HepG2 (cell line): Measurements from ENCODE around the gene GHRL. TPM values are rescaled to one million over a fixed set of nuclear protein-coding genes. Genes with fewer than 3 reads are reported as not detected.

Experiments used
- GATAD2A ChIP-seq: IDR thresholded peaks from 2 replicates; pipeline ENCODE4 v1.6.1; 2016
- HMGXB3 ChIP-seq: sonication (generic); formaldehyde crosslinking; IDR thresholded peaks from 2 replicates; pipeline ENCODE4 v1.4.0; 2020; ENCODE audit warnings: missing genetic modification reagents, borderline replicate concordance
- HNF1B ChIP-seq: sonication (generic); formaldehyde crosslinking; IDR thresholded peaks from 2 replicates; pipeline ENCODE4 v1.5.1; 2020; ENCODE audit warnings: mild to moderate bottlenecking, moderate library complexity, missing genetic modification reagents
- HNRNPLL ChIP-seq: fragments of 200-400 bp; formaldehyde crosslinking; IDR thresholded peaks from 2 replicates; pipeline ENCODE4 v1.6.1; 2017; ENCODE audit warnings: mild to moderate bottlenecking, low read depth, low read length; ENCODE audit not compliant: poor library complexity, severe bottlenecking
- MIER2 ChIP-seq: IDR thresholded peaks from 2 replicates; pipeline ENCODE4 v1.6.1; 2016; ENCODE audit warnings: missing biosample characterization, missing genetic modification reagents
- RARA ChIP-seq: IDR thresholded peaks from 2 replicates; pipeline ENCODE4 v1.6.1; 2016; ENCODE audit warnings: missing genetic modification reagents, missing compliant biosample characterization
- RNF2 ChIP-seq: fragments of 450-650 bp; conservative IDR thresholded peaks from 2 replicates; pipeline ENCODE4 v1.6.1; 2016; ENCODE audit warnings: low read depth
- SIN3B ChIP-seq: fragments of 150-350 bp; IDR thresholded peaks from 2 replicates; pipeline ENCODE4 v1.6.1; 2014; ENCODE audit warnings: low read length
- ZBTB46 ChIP-seq: sonication (generic); formaldehyde crosslinking; IDR thresholded peaks from 2 replicates; pipeline ENCODE4 v1.4.0; 2020; ENCODE audit warnings: mild to moderate bottlenecking, missing genetic modification reagents, borderline replicate concordance
- ZC3H13 ChIP-seq: sonication (generic); formaldehyde crosslinking; IDR thresholded peaks from 2 replicates; pipeline ENCODE4 v1.8.1; 2023; ENCODE audit warnings: mild to moderate bottlenecking, missing genetic modification reagents, moderate library complexity
- ZNF230 ChIP-seq: sonication (generic); formaldehyde crosslinking; IDR thresholded peaks from 2 replicates; pipeline ENCODE4 v1.4.0; 2020; ENCODE audit warnings: mild to moderate bottlenecking, missing genetic modification reagents
- ZNF234 ChIP-seq: sonication (generic); formaldehyde crosslinking; conservative IDR thresholded peaks from 2 replicates; pipeline ENCODE4 v1.5.1; 2020; ENCODE audit warnings: mild to moderate bottlenecking, missing genetic modification reagents
- ZNF335 ChIP-seq: sonication (generic); formaldehyde crosslinking; IDR thresholded peaks from 2 replicates; pipeline ENCODE4 v1.4.0; 2020; ENCODE audit warnings: missing genetic modification reagents
- ZNF510 ChIP-seq: sonication (generic); formaldehyde crosslinking; IDR thresholded peaks from 2 replicates; pipeline ENCODE4 v1.4.0; 2020; ENCODE audit warnings: low read depth, mild to moderate bottlenecking, missing genetic modification reagents
- ZNF513 ChIP-seq: sonication (generic); formaldehyde crosslinking; conservative IDR thresholded peaks from 2 replicates; pipeline ENCODE4 v1.5.0; 2020; ENCODE audit warnings: missing genetic modification reagents
- ZNF556 ChIP-seq: sonication (generic); formaldehyde crosslinking; IDR thresholded peaks from 2 replicates; pipeline ENCODE4 v1.4.0; 2020; ENCODE audit warnings: mild to moderate bottlenecking, missing genetic modification reagents, borderline replicate concordance
- ZNF891 ChIP-seq: sonication (generic); formaldehyde crosslinking; IDR thresholded peaks from 2 replicates; pipeline ENCODE4 v1.5.0; 2020; ENCODE audit warnings: mild to moderate bottlenecking, missing genetic modification reagents
- ZSCAN5A ChIP-seq: sonication (generic); formaldehyde crosslinking; IDR thresholded peaks from 2 replicates; pipeline ENCODE4 v1.8.0; 2022; ENCODE audit warnings: mild to moderate bottlenecking, missing genetic modification reagents, borderline replicate concordance
- polyA plus RNA-seq, 8 experiments: library from polyadenylated mRNA; depleted of rRNA in 3 of 8; stranded (reverse) in 7 of 8; unstranded in 1 of 8; fragments of >200 nt; fragmentation: Illumina TruSeq in 4 of 8; extraction: Trizol in 4 of 8; gene quantifications; 2 replicates each; pipeline versions ENCODE4 v1.2.1 to v1.2.3, GENCODE V29; 2011 to 2016; ENCODE audit warnings: low read depth in 4 of 8, missing spikeins in 1 of 8, mixed read lengths in 1 of 8; ENCODE audit not compliant: insufficient read depth in 1 of 8
- total RNA-seq, 5 experiments: library from RNA; depleted of rRNA; stranded (reverse); fragments of >200 nt; fragmentation: Illumina TruSeq; extraction: Trizol; gene quantifications; 2 replicates each; pipeline ENCODE4 v1.2.3, GENCODE V29; 2016; ENCODE audit warnings: low read depth in 1 of 5

GHRL gene
- total and polyA plus RNA-seq, 2 of the 13 experiments (the other 11 are each of a cell fraction or from before 2014, with no cell fraction given) = 0.09 TPM; not detected in 1

GRCh38 chr3:10292505-10293419, at the start of gene GHRL (continued):
- no peak for TF ChIP-seq HNRNPLL
- no peak for TF ChIP-seq HMGXB3 (CRISPR knock-in tag)
- TF ChIP-seq ZC3H13 = no peak
- no peak for TF ChIP-seq ZNF513 (CRISPR knock-in tag)
- TF ChIP-seq ZNF230 = no peak
- TF ChIP-seq RNF2 = no peak
- no peak for TF ChIP-seq ZNF510
- TF ChIP-seq ZSCAN5A (CRISPR knock-in tag) = no peak
- no peak for TF ChIP-seq ZNF234 (CRISPR knock-in tag)
- TF ChIP-seq ZNF891 (CRISPR knock-in tag) = no peak; the same call in 1 of the 2 replicates
- TF ChIP-seq RARA (CRISPR knock-in tag) = peak; percentile 54
- TF ChIP-seq HNF1B (CRISPR knock-in tag) = peak; percentile 45; the same call in 1 of the 2 replicates
- no peak for TF ChIP-seq MIER2
- TF ChIP-seq ZNF556 (CRISPR knock-in tag) = no peak; the same call in 1 of the 2 replicates
- TF ChIP-seq GATAD2A (CRISPR knock-in tag) = peak; percentile 79
- no peak for TF ChIP-seq ZBTB46
- no peak for TF ChIP-seq SIN3B
- TF ChIP-seq ZNF335 (CRISPR knock-in tag) = no peak
